Stomach (tissue), 9 donors: Measurements from ENCODE around the gene ANKS1A. TPM values are rescaled to one million over a fixed set of nuclear protein-coding genes. Genes with fewer than 3 reads are reported as not detected.
A peak's percentile ranks its signal among the peaks of the same experiment; 100 is the strongest.

Experiments
- DNase-seq, 2 donors: peaks; one replicate each; pipeline versions ENCODE4 v3.0.0 to v3.0.0-alpha.2; 2013 to 2019
- H3K27ac ChIP-seq, 5 donors: fragments of 200-600 bp in 4 of 5; sonication (generic) in 4 of 5; one replicate each; pipeline ENCODE4 v1.5.1; 2013 to 2019; ENCODE audit warnings: mild to moderate bottlenecking in 1 of 5, moderate library complexity in 1 of 5
- H3K27me3 ChIP-seq, 3 donors: fragments of 200-600 bp; sonication (generic); one replicate each; pipeline ENCODE4 v1.5.1; 2017 to 2019; ENCODE audit warnings: mixed run types in 1 of 3
- H3K36me3 ChIP-seq, 4 donors: fragments of 200-600 bp; sonication (generic); 1 replicate in 3 of 4; 2 replicates in 1 of 4; pipeline ENCODE4 v1.5.1; 2016 to 2019
- H3K4me1 ChIP-seq, 4 donors: fragments of 200-600 bp; sonication (generic); one replicate each; pipeline ENCODE4 v1.5.1; 2016 to 2019
- H3K4me3 ChIP-seq, 4 donors: fragments of 200-600 bp; sonication (generic) in 3 of 4; one replicate each; pipeline ENCODE4 v1.5.1; 2016 to 2019; ENCODE audit warnings: mild to moderate bottlenecking in 1 of 4
- H3K9me3 ChIP-seq, 4 donors: fragments of 200-600 bp; sonication (generic); one replicate each; pipeline ENCODE4 v1.5.1; 2016 to 2019
- EP300 ChIP-seq: sonication (generic); formaldehyde crosslinking; IDR thresholded peaks from one replicate; pipeline ENCODE4 v1.6.1; 2017; ENCODE audit warnings: antibody characterized with exemption
- POLR2A ChIP-seq, 4 donors: fragments of 450-650 bp; IDR thresholded peaks; one replicate each; pipeline ENCODE4 v1.6.1; 2016; ENCODE audit warnings: antibody characterized with exemption in 4 of 4, control low read depth in 2 of 4, mild to moderate bottlenecking in 1 of 4, moderate library complexity in 1 of 4
- POLR2AphosphoS5 ChIP-seq, 3 donors: sonication (generic); formaldehyde crosslinking; IDR thresholded peaks; one replicate each; pipeline ENCODE4 v1.6.1; 2016; ENCODE audit warnings: antibody characterized with exemption in 3 of 3
- WGBS, 5 donors: extraction: QIAGEN DNeasy Blood & Tissue Kit in 3 of 5; methylation state at CpG; one replicate each; pipeline versions ENCODE4 v1.1.5 to v1.1.7; 2013 to 2018; 5-methylcytosine and 5-hydroxymethylcytosine counted together
- intact Hi-C: fragments of 100-400 bp; cut with DNase I; formaldehyde crosslinking; loops from one replicate; pipeline ENCODE4 v1.15.1; 2023; ENCODE audit warnings: low total_unique reads
- polyA plus RNA-seq, 3 donors: library from polyadenylated mRNA; stranded (reverse); fragments of 200-250 nt; gene quantifications; one replicate each; pipeline ENCODE4 v1.2.3, GENCODE V29; 2013
- total RNA-seq, 5 donors: library from RNA; depleted of rRNA; stranded (reverse); fragments of >200 nt; gene quantifications; one replicate each; pipeline versions ENCODE4 v1.1.0 to v1.2.3, GENCODE V29; 2014 to 2016
- TF ChIP-seq, protein P1 (sequence below), 7 experiments: fragments of 450-650 bp in 4 of 7; fragments of 200-600 bp in 3 of 7; sonication (generic) in 3 of 7; IDR thresholded peaks; one replicate each; pipeline ENCODE4 v1.5.1; 2016 to 2019; ENCODE audit warnings: antibody characterized with exemption in 7 of 7, control low read depth in 2 of 7, mild to moderate bottlenecking in 1 of 7
- donor health status: healthy with polysubstance abuse.
- donor health status: Bipolar disorder and iron deficiency.
- donor health status: healthy.

Gene ANKS1A
- total and polyA plus RNA-seq, 8 donors, result 6.1 to 40.6 (median 21.5) TPM

GRCh38 chr6:35013701-35014100, 124.6 kb downstream of the ANKS1A start:
- H3K4me1 ChIP-seq, result peaks cover 22 to 40% (median 33%) of the 10 kb centered on the region in 4 donors
- DNase-seq, result no peak
- no peak overlapping the region for H3K4me3 ChIP-seq
- peak overlapping the region in 2 of 5 donors; percentile 27 to 92 for H3K27ac ChIP-seq
- peaks cover 0 to 12% (median 11%) of the 10 kb centered on the region in 4 donors for H3K36me3 ChIP-seq
- TF ChIP-seq POLR2AphosphoS5 (IDR thresholded peaks at IDR 0.05) (no peak), POLR2A (IDR thresholded peaks at IDR 0.05) (no peak), EP300 (no peak)
- TF ChIP-seq, protein P1, sequence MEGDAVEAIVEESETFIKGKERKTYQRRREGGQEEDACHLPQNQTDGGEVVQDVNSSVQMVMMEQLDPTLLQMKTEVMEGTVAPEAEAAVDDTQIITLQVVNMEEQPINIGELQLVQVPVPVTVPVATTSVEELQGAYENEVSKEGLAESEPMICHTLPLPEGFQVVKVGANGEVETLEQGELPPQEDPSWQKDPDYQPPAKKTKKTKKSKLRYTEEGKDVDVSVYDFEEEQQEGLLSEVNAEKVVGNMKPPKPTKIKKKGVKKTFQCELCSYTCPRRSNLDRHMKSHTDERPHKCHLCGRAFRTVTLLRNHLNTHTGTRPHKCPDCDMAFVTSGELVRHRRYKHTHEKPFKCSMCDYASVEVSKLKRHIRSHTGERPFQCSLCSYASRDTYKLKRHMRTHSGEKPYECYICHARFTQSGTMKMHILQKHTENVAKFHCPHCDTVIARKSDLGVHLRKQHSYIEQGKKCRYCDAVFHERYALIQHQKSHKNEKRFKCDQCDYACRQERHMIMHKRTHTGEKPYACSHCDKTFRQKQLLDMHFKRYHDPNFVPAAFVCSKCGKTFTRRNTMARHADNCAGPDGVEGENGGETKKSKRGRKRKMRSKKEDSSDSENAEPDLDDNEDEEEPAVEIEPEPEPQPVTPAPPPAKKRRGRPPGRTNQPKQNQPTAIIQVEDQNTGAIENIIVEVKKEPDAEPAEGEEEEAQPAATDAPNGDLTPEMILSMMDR (IDR thresholded peaks at IDR 0.05), result no peak
- intact Hi-C loops, result no loop called here
- 88 to 95% (median 93%) methylated on average over 6 of the region's 6 CpGs for WGBS, 5 donors
- no peaks in the 10 kb centered on the region for H3K9me3 ChIP-seq
- no peaks in the 10 kb centered on the region for H3K27me3 ChIP-seq

GRCh38 chr6:35014341-35014740, 125.3 kb downstream of the ANKS1A start:
- no peak overlapping the region for H3K4me3 ChIP-seq
- intact Hi-C loops, result no loop called here
- H3K36me3 ChIP-seq, result peaks cover 0 to 14% (median 11%) of the 10 kb centered on the region in 4 donors
- H3K9me3 ChIP-seq, result no peaks in the 10 kb centered on the region
- H3K27me3 ChIP-seq, result no peaks in the 10 kb centered on the region
- TF ChIP-seq POLR2AphosphoS5 (IDR thresholded peaks at IDR 0.05) (no peak), POLR2A (IDR thresholded peaks at IDR 0.05) (no peak), EP300 (no peak)
- TF ChIP-seq, protein P1 (IDR thresholded peaks at IDR 0.05), result no peak
- H3K4me1 ChIP-seq, result peaks cover 27 to 47% (median 39%) of the 10 kb centered on the region in 4 donors
- DNase-seq, result peak in 1 of 2 donors; percentile 40
- WGBS, 5 donors, result 79 to 93% (median 82%) methylated on average over 1 of the region's 1 CpG
- peak overlapping the region in 3 of 5 donors; percentile 27 to 92 (median 91) for H3K27ac ChIP-seq

GRCh38 chr6:35014786-35015185, 125.7 kb downstream of the ANKS1A start:
- peaks cover 31 to 51% (median 44%) of the 10 kb centered on the region in 4 donors for H3K4me1 ChIP-seq
- H3K27me3 ChIP-seq, result no peaks in the 10 kb centered on the region
- H3K27ac ChIP-seq, result peak overlapping the region in 4 of 5 donors; percentile 5 to 92 (median 59)
- peaks cover 0 to 14% (median 11%) of the 10 kb centered on the region in 4 donors for H3K36me3 ChIP-seq
- H3K9me3 ChIP-seq, result no peaks in the 10 kb centered on the region
- intact Hi-C loops, result no loop called here
- TF ChIP-seq POLR2AphosphoS5 (IDR thresholded peaks at IDR 0.05), result no peak
- TF ChIP-seq EP300, result no peak
- TF ChIP-seq, protein P1 (IDR thresholded peaks at IDR 0.05), result no peak
- TF ChIP-seq POLR2A (IDR thresholded peaks at IDR 0.05), result no peak
- 52 to 86% (median 72%) methylated on average over 3 of the region's 3 CpGs for WGBS, 5 donors
- no peak for DNase-seq
- no peak overlapping the region for H3K4me3 ChIP-seq

DNA sequence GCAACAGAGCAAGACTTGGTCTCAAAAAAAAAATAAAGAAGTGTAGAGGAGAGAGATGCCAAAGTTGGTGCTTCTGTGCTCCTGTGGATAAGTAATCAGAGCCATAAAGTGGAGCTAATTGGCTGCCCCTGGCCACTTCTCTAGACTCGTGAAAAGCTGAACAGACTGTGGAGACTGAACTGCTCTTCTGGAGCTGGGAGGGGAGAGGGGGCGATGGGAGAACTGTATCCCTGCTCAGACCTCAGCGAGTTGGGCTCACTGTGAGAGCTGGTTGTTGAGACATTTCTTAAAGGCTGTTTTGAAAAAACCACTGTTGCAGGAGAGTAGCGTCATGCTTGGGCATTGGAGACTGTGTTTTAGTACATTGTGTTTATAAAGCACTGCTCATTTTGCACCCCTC, 126.4 kb downstream of the ANKS1A start:
- Histone ChIP-seq H3K4me3 (no peak overlapping the region), H3K27ac (peak overlapping the region in 4 of 5 donors; percentile 5 to 92 (median 90)), H3K4me1 (peaks cover 35 to 58% (median 51%) of the 10 kb centered on the region in 4 donors), H3K36me3 (peaks cover 0 to 14% (median 11%) of the 10 kb centered on the region in 4 donors), H3K27me3 (no peaks in the 10 kb centered on the region), H3K9me3 (no peaks in the 10 kb centered on the region)
- intact Hi-C loops, result no loop called here
- no peak for DNase-seq
- TF ChIP-seq POLR2A (IDR thresholded peaks at IDR 0.05) (no peak), POLR2AphosphoS5 (IDR thresholded peaks at IDR 0.05) (no peak), EP300 (no peak)
- TF ChIP-seq, protein P1 (IDR thresholded peaks at IDR 0.05), result no peak
- 75 to 94% (median 89%) methylated on average over 4 of the region's 4 CpGs for WGBS, 5 donors
